Muscle layer of duodenum (tissue), 2 donors: ENCODE data around the gene PTPRG.

ENCODE experiments used
- H3K27ac ChIP-seq: one replicate; pipeline ENCODE4 v1.7.0; 2013; ENCODE audit warnings: mild to moderate bottlenecking, low read length
- H3K27me3 ChIP-seq: one replicate; pipeline ENCODE4 v1.7.0; 2013; ENCODE audit warnings: low read depth, mild to moderate bottlenecking, control low read depth, low read length
- H3K36me3 ChIP-seq, 2 donors: one replicate each; pipeline ENCODE4 v1.7.0; 2013; ENCODE audit warnings: low read length in 2 of 2, control low read depth in 1 of 2, mild to moderate bottlenecking in 1 of 2; ENCODE audit not compliant: insufficient read depth in 2 of 2, control insufficient read depth in 1 of 2
- H3K4me1 ChIP-seq, 2 donors: one replicate each; pipeline ENCODE4 v1.7.0; 2013; ENCODE audit warnings: low read length in 2 of 2, mild to moderate bottlenecking in 2 of 2, control low read depth in 1 of 2, moderate library complexity in 1 of 2; ENCODE audit not compliant: insufficient read depth in 2 of 2, control insufficient read depth in 1 of 2
- H3K4me3 ChIP-seq, 2 donors: one replicate each; pipeline ENCODE4 v1.7.0; 2013; ENCODE audit warnings: low read length in 2 of 2, low read depth in 1 of 2, mild to moderate bottlenecking in 1 of 2
- H3K9me3 ChIP-seq, 2 donors: one replicate each; pipeline ENCODE4 v1.7.0; 2013; ENCODE audit warnings: low read length in 2 of 2, control low read depth in 1 of 2, mild to moderate bottlenecking in 1 of 2; ENCODE audit not compliant: control insufficient read depth in 1 of 2
- donor health status: healthy.

The PTPRG gene

GRCh38 chr3:61897848-61898247, 336.5 kb downstream of the PTPRG start:
- Histone ChIP-seq H3K27me3 (no peaks in the 10 kb centered on the region), H3K9me3 (no peaks in the 10 kb centered on the region), H3K27ac (no peak overlapping the region), H3K4me1 (peaks cover 10% of the 10 kb centered on the region in 2 donors), H3K4me3 (no peak overlapping the region), H3K36me3 (no peaks in the 10 kb centered on the region)

- no peak overlapping the region for H3K27ac ChIP-seq
- H3K36me3 ChIP-seq, result no peaks in the 10 kb centered on the region
- H3K4me3 ChIP-seq, result no peak overlapping the region
- H3K27me3 ChIP-seq, result no peaks in the 10 kb centered on the region
- H3K4me1 ChIP-seq, result peaks cover 13 to 19% of the 10 kb centered on the region in 2 donors
- no peaks in the 10 kb centered on the region for H3K9me3 ChIP-seq
Observed at GRCh38 chr3:61899700-61900462, 338.5 kb downstream of the PTPRG start.

DNA sequence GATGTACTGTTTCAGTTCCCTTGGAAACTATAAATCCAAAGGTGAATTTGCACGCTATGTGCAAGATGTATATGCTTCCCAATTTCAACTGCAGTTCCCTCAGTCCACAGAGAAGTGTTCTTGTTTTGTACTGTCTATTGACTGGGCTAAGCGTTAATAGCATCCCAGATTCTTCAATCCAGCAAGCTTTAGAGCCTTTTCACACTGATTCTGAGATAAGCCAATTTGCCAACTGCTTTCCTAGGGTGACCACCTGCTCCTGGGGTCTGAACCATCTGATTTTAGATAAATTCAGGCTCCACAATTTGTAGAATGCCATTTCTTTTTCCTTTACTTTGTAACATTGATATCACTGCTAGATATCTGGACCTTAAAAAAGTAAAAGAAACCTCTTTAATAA, 340.1 kb downstream of the PTPRG start:
- Histone ChIP-seq H3K36me3 (no peaks in the 10 kb centered on the region), H3K4me1 (peaks cover 8 to 15% of the 10 kb centered on the region in 2 donors), H3K9me3 (no peaks in the 10 kb centered on the region), H3K4me3 (no peak overlapping the region), H3K27me3 (no peaks in the 10 kb centered on the region), H3K27ac (no peak overlapping the region)

GRCh38 chr3:61901986-61902385, 340.6 kb downstream of the PTPRG start:
- H3K4me1 ChIP-seq, result peaks cover 8 to 15% of the 10 kb centered on the region in 2 donors

DNA sequence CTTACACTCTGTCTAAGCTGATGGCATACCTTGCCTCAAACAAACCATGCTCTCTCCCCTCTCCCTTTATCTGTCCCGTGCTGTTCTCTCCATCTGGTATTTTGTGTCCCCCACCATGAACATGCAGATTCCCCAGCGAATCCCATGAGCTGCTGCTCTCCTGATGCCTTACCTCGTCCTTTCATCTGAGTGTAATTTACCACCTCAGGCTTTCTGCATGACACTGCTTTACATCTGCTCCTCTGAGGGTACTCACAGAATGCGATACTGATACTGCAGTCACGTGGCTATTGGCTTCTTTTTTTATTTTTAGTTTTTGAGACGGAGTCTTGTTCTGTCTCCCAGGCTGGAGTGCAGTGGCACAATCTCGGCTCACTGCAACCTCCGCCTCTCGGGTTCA, 341.7 kb downstream of the PTPRG start:
- Histone ChIP-seq H3K27ac (no peak overlapping the region), H3K4me1 (peaks cover 8 to 15% of the 10 kb centered on the region in 2 donors), H3K9me3 (no peaks in the 10 kb centered on the region), H3K36me3 (no peaks in the 10 kb centered on the region), H3K27me3 (no peaks in the 10 kb centered on the region), H3K4me3 (no peak overlapping the region)

More at GRCh38 chr3:61901986-61902385, 340.6 kb downstream of the PTPRG start:
- Histone ChIP-seq H3K27ac (no peak overlapping the region), H3K36me3 (no peaks in the 10 kb centered on the region), H3K9me3 (no peaks in the 10 kb centered on the region), H3K4me3 (no peak overlapping the region), H3K27me3 (no peaks in the 10 kb centered on the region)

GRCh38 chr3:61903931-61904657, 342.7 kb downstream of the PTPRG start:
- H3K4me3 ChIP-seq, result no peak overlapping the region
- H3K27ac ChIP-seq, result no peak overlapping the region
- no peaks in the 10 kb centered on the region for H3K36me3 ChIP-seq

DNA sequence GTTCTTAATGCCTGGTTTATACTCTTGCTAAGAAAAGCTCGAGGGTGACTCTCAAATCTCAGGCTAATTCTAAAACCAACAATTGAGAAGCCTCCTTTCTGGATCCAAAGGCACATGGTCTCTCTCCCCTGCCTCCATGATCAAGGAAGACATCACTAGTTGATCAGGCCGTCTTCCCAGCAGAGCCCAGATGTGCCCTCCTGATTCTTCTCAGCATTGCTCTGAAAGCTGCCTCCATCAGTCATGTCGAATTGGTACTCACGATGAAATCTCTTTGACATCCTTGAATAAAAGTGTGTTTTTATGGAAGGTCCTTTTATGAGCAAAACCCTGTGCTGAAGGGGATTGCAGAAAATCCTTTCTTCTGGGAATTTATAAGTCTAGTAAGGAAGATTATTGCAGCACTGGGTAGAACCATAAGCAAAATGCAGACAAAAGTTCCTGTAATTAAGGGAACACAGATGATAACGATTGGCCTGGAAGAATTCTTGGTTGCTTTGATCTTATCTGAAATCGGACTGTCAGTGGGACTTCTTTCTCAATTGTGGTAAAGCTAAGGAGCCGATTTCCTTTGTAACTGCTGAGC, 345.9 kb downstream of the PTPRG start:
- no peak overlapping the region for H3K27ac ChIP-seq
- no peaks in the 10 kb centered on the region for H3K36me3 ChIP-seq
- H3K27me3 ChIP-seq, result no peaks in the 10 kb centered on the region
- no peaks in the 10 kb centered on the region for H3K9me3 ChIP-seq
- peaks cover 8 to 15% of the 10 kb centered on the region in 2 donors for H3K4me1 ChIP-seq
- H3K4me3 ChIP-seq, result no peak overlapping the region

More at GRCh38 chr3:61903931-61904657, 342.7 kb downstream of the PTPRG start:
- no peaks in the 10 kb centered on the region for H3K9me3 ChIP-seq
- no peaks in the 10 kb centered on the region for H3K27me3 ChIP-seq
- H3K4me1 ChIP-seq, result peaks cover 8 to 15% of the 10 kb centered on the region in 2 donors

DNA sequence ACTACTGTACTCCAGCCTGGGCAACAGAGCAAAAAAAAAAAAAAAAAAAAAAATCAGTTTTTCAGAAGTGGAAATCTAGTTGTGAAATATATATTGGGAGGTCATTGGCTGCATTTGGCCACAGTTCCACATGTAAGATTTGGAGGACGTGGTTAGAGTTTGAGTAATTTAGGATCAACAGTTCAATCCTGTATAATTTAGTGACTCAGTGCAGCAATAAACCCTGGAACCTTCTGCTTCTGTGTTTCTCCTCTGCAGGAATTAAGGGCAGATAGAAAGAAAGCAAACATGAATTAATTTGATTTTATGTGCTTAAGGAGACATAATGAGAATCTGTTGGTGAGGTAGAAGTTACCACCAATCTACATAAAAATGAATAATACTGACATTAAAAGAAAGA, 347.0 kb downstream of the PTPRG start:
- peaks cover 8 to 15% of the 10 kb centered on the region in 2 donors for H3K4me1 ChIP-seq
- H3K36me3 ChIP-seq, result no peaks in the 10 kb centered on the region
- H3K27me3 ChIP-seq, result no peaks in the 10 kb centered on the region
- H3K27ac ChIP-seq, result no peak overlapping the region
- no peaks in the 10 kb centered on the region for H3K9me3 ChIP-seq
- no peak overlapping the region for H3K4me3 ChIP-seq

DNA sequence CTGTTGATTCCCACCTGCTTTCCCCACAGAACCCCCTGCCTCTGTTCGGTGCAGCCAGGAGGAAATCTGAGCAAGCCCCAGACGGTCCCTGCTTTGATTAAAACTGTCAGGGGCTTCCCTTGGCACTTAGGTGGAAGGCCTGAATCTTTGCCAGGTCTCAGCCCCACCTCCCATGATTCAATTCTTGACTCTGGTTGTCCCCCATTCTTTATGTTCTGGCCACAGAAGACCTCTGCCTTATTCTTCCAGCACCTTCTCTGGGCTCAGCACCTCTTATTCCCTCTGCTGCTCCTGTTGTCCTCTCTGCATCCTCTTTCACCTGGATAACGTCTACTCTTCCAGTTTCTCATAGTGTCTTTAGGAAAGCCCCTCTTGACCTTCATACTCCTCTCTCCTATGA, 349.4 kb downstream of the PTPRG start:
- no peak overlapping the region for H3K4me3 ChIP-seq
- no peaks in the 10 kb centered on the region for H3K36me3 ChIP-seq
- H3K27me3 ChIP-seq, result no peaks in the 10 kb centered on the region
- no peaks in the 10 kb centered on the region for H3K4me1 ChIP-seq
- H3K27ac ChIP-seq, result no peak overlapping the region
- H3K9me3 ChIP-seq, result no peaks in the 10 kb centered on the region

- Histone ChIP-seq H3K4me1 (peaks cover 0 to 4% of the 10 kb centered on the region in 2 donors), H3K27me3 (no peaks in the 10 kb centered on the region), H3K4me3 (no peak overlapping the region), H3K27ac (no peak overlapping the region), H3K9me3 (no peaks in the 10 kb centered on the region), H3K36me3 (no peaks in the 10 kb centered on the region)
Observed at GRCh38 chr3:61912158-61912557, 350.8 kb downstream of the PTPRG start.

DNA sequence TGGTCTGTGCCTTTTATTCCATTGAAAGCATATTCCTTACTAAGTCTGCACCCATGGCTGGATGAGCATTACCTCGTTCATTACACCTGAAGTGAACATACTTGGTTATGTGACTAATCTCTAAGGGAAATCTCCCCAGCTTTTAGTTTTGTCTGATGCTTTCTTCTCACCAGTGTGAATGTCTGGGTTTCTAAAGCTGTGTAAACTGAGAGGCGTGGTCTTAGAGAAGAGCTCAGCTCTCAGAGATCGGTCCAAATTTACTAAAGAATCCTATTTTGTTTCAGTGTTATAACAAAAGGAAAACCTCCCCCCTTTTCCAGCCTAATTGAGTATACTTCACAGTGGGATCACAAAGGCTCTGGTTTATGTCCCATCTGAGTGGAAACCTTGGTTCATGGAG, 352.3 kb downstream of the PTPRG start:
- Histone ChIP-seq H3K27ac (no peak overlapping the region), H3K36me3 (no peaks in the 10 kb centered on the region), H3K27me3 (no peaks in the 10 kb centered on the region), H3K4me1 (peaks cover 0 to 4% of the 10 kb centered on the region in 2 donors), H3K4me3 (no peak overlapping the region), H3K9me3 (no peaks in the 10 kb centered on the region)
